Epidermal melanocyte (primary cell): ENCODE measurements around the gene NUP85.
"Not testable (repeated sequence)": the region's sequence is repeated elsewhere in the genome, so short reads cannot be mapped to it uniquely, and the experiment has no call there.

Experiments
- DNase-seq: peaks from one replicate; pipeline ENCODE4 v3.0.0; 2011; ENCODE audit warnings: low spot score; ENCODE audit not compliant: insufficient read length

Gene NUP85

GRCh38 chr17:75199886-75200618, 5.4 kb upstream of the NUP85 start:
- DNase-seq = no peak

- no peak for DNase-seq
These were observed 299 bp downstream of the NUP85 start for GRCh38 chr17:75205793-75206163.

- not testable (repeated sequence) for DNase-seq
These were observed 1.6 kb downstream of the NUP85 start for GRCh38 chr17:75207050-75207407.

- DNase-seq = no peak
These were observed 2.3 kb downstream of the NUP85 start for GRCh38 chr17:75207760-75208159.

- no peak for DNase-seq
These were observed 2.7 kb downstream of the NUP85 start for GRCh38 chr17:75208161-75208560.

GRCh38 chr17:75209061-75209460, 3.6 kb downstream of the NUP85 start:
- no peak for DNase-seq

GRCh38 chr17:75218131-75218530, 12.7 kb downstream of the NUP85 start:
- no peak for DNase-seq

GRCh38 chr17:75219815-75220214, 14.3 kb downstream of the NUP85 start:
- DNase-seq = no peak

GRCh38 chr17:75225016-75225415, 19.5 kb downstream of the NUP85 start:
- no peak for DNase-seq

GRCh38 chr17:75227729-75228128, 22.2 kb downstream of the NUP85 start:
- DNase-seq = no peak

- DNase-seq = no peak
These were observed 22.8 kb downstream of the NUP85 start for GRCh38 chr17:75228305-75228704.

GRCh38 chr17:75228847-75229246, 23.4 kb downstream of the NUP85 start:
- DNase-seq = no peak

GRCh38 chr17:75231071-75231470, 25.6 kb downstream of the NUP85 start:
- DNase-seq = no peak

GRCh38 chr17:75231741-75232464, 26.4 kb downstream of the NUP85 start:
- no peak for DNase-seq

- DNase-seq = no peak
These were observed 27.3 kb downstream of the NUP85 start for GRCh38 chr17:75232786-75233185.

GRCh38 chr17:75237100-75238014, 31.9 kb downstream of the NUP85 start:
- DNase-seq = no peak

- no peak for DNase-seq
These were observed 32.6 kb downstream of the NUP85 start for GRCh38 chr17:75238020-75238580.

- DNase-seq = peak; percentile 63
These were observed 33.3 kb downstream of the NUP85 start for GRCh38 chr17:75238684-75239191.

GRCh38 chr17:75239214-75239613, 33.7 kb downstream of the NUP85 start:
- DNase-seq = no peak

GRCh38 chr17:75239778-75240393, 34.4 kb downstream of the NUP85 start:
- no peak for DNase-seq
